Raji (cell line): ENCODE results near the gene SIDT1.

Experiments used
- POLR2A ChIP-seq: IDR thresholded peaks from 2 replicates; pipeline ENCODE4 v1.6.1; 2011; ENCODE audit warnings: low read depth, low read length, control low read depth; ENCODE audit not compliant: insufficient read depth

Gene SIDT1

DNA sequence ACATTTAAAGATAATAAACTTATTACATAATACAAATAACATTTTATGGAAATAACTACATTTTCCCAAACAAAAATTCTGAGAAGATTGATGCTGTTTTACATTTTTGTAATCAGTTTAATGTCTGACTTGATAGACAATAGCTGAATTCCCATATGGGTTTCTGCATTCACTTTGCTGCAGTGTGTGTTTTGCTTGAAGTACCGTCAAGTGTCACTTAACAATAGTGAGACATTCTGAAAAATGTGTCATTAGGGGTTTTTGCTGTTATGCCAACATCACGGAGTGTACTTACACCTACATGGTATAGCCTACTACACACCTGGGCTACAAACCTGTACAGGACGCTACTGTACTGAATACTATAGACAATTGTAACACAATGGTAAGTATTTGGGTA, 106.6 kb downstream of the SIDT1 start:
- no peak for TF ChIP-seq POLR2A

DNA sequence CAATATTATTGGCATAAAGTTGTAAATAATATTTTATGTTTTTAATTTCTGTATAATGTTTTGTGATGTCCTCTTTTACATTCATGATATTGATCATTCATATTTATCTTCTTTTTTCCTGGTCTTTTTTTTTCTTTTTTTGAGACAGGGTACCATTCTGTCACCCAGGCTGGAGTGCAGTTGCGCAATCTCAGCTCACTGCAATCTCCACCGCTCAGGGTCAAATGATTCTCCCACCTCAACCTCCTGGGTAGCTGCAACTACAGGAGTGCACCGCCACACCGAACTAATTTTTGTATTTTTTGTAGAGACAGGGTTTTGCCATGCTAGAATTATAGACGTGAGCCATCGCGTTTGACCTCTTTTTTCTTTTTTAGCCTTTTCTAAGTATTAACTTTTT, 111.2 kb downstream of the SIDT1 start:
- no peak for TF ChIP-seq POLR2A

DNA sequence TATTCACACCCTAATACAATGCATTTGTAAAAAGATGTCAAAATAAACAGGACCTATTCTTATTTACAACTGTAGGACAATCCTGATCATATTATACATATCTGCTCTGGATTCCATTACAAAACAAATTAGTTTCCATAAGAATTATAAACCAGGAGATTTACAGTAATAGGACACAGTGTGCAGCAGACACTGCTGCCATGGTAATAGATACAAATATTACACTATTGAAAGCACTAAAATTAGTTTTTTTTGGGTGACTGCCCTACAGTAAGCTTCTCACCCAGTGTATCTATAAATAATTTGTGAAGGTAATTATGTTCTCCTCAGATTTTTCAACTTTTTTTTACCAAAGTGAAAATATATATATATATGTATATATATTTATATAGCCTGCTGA, 116.2 kb downstream of the SIDT1 start:
- no peak for TF ChIP-seq POLR2A

DNA sequence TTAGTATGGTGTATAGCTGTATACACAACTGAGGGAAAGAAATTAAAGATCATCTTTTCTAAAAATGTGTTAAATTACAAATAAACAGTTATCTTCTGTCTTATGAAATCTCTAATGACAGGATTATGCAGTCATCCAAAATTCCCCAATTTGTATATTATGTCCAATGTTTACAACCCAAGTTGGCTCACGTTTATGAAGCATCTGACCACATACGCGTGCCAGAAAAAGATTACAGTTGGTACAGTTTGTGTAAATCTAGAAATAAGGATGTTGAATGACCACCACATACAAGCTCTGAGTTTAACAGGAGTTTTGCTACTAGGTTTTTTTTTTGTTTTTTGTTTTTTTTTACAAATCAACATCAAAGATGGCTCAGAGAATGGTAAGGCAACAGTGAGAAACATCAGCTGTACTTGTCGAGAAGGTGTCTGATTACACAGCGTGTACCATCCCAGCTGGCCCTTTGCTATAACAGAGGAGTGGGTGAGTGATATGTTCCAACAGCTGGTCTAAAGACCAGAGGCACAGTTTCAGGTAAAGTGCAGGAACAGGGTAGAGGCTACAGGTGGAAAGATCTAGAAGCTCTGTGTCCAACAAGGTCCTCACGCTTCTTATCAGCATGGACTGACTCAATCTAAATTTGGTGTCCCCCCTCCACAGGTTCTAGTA, 117.0 kb downstream of the SIDT1 start:
- no peak for TF ChIP-seq POLR2A

DNA sequence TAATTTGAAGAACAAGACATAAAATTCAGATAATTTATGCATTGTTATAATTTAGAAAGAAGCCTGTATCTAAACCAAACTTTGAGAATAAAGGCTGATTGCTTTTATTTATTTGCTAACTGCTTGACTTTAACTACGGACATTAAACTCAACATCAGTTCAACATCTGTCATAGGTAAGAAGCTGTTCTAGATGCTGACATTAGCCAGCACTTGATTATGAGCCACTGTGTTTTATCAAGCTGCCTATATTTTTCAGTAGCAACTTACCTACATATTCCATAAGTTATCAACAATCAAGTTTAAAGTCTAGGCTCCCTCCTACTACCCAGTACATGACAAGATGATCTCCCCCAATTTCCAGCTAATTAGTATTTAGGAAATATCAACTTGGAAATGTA, 122.0 kb downstream of the SIDT1 start:
- TF ChIP-seq POLR2A: no peak

DNA sequence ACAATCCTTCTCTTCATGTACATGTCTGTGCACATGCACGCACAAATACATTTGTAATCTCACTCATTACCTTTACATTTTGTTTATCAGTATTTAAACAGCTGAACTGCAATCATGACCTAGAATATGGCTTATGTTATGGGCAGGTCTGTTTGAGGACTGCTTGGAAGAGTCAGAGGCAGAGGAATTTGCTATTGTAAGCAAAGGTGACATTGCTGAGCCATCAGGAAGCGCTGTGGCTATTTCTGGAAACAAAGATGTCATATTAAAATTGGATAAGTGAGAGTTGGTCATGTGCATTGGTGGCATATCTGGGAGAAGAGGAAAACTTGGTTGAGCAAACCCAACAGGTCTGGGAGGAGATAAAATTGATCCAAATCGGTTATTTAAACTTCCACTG, 122.5 kb downstream of the SIDT1 start:
- TF ChIP-seq POLR2A: no peak

DNA sequence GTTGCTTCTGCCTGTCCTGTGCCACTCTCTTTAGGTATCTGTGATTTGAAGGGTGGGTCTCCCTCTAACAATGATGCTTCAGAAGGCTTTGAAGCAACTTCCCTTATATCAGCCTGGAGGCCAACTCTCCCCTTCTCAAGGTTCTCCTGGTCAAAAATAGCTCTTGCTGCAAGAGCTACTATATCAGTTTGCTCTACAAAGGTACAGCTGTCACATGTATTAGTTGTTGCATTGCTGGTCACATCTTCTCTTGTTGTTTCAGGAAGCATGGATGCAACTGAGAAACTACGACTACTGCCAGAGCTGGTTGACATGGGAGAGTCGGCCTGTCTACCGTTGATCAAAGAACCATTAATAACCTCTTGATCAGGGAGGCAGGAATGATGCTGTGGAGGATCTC, 125.8 kb downstream of the SIDT1 start:
- TF ChIP-seq POLR2A: no peak

DNA sequence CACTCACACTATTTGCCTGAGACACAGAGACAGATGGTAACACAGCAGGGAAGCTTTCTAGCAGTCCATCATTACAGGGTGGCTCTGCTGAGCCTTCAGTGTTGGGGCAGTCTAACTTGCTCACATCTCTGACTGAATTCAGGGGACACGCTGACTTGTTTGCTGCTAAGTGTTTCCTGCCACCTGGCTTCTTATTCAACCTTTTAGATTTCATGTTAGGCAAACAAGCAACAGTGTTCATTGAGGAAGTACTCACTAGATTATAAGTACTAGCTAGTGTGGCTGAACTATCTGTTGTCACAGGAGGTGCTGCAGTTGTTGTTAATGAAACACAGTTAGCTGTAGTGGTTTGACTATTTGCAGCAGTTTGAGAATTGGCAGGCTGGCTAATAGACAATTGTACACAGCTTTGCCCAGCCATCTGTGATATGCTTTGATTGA, 126.8 kb downstream of the SIDT1 start:
- TF ChIP-seq POLR2A: peak; percentile 49; the same call in 1 of the 2 replicates

DNA sequence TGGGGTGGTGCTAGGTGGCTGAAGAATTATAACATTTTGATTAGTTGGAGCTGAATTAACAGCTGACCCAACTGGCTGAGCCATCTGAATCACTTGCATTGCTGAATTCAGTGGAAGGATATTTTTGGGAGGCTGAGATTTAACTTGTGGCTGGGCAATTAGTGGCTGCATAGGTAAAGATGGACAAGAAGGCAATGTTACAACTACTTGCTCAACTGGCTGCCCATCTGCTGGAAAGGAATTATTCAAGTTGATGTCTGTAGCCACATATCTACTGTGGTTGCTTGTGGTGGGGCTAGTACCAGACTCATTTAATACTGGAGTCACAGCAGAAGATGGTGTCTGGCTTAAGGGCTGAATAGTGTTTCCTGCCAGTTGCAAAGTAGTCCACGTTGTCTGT, 127.6 kb downstream of the SIDT1 start:
- no peak for TF ChIP-seq POLR2A

DNA sequence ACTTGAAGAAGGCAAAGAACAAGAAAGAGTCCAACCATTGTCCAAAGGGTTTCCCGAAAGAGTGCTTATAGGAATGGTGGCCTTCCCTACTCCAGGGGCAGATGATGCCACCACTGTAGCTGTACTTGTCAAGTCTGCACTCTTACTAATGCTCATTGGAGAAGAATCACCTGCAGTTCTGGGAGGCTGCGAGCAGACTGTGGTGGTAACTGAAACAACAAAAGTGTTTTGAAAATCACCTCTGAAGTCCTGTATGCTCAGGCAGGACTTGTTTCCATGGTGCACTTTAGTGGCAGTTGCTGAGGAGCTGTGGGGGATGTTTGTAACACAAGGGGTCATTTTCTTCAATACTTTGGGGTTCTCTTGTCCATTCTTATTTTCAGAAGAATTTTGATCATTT, 128.1 kb downstream of the SIDT1 start:
- TF ChIP-seq POLR2A: no peak

DNA sequence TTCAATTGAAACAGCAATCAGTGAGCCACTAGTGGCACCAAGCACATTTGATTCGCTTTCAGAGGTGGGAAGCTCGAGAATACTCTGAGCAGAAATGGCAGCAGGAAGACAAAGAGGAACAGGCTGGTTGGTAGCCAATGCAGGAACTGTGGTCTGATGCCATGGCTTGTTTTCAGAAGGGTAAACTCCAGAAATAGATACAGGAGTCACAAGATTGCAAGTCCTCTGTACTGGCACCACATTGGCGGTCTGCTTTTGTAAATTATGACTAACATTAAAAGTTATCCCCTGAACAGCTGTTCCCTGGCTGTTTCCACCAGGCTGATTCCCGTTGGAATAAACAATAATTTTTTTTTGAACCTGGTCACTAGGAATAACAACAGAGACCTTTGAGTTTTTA, 128.5 kb downstream of the SIDT1 start:
- TF ChIP-seq POLR2A: no peak

DNA sequence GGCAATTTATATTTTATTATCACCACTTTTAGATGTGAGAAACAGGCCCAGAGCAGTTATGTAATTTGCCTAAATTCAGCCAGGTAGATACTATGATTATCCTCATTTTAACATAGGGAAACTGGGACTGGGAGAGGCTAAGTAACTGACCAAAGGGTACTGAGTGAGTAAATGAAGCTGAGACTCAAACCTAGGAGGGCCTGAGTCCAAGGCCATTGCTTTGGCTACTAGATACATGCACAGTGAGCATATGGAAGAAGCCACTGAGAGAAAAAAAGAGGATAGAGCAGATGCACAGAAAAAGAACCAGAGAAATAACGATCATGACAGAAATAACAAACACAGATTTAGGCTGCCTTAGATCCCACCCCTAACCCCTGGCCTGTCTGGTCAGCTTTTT, 130.5 kb downstream of the SIDT1 start:
- TF ChIP-seq POLR2A: no peak

DNA sequence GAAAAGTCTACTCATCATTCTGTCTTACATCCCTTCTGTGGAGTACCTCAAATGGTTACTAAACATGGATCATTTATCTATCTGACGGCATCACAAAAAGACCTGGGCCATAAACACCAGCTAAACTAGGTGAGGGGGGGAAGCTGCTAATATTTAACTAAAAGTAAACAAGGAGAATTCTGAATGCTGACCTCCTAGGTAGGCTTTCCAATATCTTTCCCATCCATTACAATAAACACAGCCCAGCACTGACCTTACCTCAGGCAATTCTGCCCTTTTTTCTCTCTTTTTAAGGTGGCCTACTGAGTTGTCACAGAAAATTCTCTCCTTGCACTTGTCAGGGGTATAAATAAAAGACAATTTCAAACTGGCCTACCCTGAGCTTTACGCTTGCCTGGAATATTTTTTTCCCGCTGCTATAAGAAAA, 131.0 kb downstream of the SIDT1 start:
- TF ChIP-seq POLR2A: no peak

DNA sequence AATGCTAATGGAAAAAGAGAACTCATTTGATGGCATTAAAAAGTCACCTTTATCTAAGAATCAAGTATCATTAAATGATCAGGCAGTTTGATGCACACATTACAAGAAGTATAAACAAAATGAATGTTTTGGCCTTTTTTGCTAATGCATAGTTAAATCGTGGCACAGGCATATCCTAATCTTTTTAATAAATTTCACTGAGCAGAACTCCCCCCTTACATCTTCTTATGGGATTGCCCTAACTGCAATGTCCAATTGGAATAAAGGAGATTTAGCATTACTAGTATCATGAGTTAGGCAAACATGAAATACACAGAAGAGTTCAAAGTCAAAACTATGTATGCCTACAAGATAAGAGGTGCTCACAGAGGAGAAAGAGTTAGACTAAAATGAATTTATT, 131.4 kb downstream of the SIDT1 start:
- TF ChIP-seq POLR2A: no peak

DNA sequence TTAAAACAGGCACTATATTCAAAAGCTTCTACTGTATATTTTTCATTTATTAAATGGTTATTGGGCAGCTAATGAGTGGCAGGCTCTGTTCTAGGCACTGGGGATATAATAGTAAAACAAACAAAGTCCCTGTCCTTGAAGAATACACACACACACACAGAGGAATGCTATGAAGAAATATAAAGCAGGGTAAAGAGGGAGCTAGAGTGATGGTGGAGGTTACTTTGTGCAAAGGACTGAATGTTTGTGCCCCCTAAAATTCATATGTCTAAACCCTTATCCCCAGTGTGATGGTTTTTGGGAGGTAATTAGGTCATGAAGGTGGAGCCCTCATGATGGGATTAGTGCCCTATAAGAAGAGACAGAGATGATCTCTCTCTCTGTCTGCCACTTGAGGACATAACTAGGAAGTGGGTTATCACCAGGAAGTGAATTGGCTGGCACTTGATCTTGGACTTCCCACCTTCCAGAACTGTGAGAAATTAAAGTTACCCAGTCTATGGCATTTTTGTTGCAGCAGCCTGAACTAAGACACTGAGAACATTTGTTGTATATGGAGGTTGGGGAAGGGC, 132.3 kb downstream of the SIDT1 start:
- no peak for TF ChIP-seq POLR2A

DNA sequence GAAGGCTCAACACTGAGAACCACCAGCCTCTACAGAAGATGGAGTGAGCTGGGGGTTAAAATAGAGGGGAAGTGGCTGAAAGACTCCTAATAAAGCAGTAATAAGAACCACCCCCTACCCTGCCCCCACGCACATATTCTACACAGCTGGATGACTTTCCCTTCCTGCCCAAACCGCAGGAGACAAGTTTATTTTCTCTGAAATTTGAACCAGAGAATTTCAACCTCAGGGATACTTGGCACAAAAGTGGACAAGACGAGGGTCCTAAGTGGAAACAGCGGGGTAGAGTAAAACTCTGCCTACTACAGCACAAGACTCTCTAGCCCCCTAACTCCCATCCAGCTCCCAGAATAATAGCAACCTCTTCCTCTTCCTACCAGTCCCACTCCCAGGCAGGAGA, 135.7 kb downstream of the SIDT1 start:
- TF ChIP-seq POLR2A: no peak

DNA sequence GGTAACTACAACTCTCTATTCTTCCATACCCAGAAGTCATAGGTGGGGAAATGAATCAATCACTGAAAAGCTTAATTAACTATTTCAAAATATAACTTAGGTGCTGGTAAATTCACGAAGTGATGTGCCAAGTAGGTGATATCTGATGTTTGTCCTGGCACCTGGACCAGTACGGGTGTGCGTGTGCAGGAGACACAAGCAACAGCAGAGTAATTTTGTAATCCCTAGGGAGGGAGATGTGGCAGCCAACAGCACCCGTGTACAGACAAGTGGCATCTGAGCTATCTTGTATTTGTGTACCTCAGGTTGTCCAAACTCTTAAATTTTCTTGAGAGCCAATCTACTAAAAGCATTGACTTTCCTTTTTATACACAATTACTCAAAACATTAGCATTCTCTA, 141.2 kb downstream of the SIDT1 start:
- no peak for TF ChIP-seq POLR2A

DNA sequence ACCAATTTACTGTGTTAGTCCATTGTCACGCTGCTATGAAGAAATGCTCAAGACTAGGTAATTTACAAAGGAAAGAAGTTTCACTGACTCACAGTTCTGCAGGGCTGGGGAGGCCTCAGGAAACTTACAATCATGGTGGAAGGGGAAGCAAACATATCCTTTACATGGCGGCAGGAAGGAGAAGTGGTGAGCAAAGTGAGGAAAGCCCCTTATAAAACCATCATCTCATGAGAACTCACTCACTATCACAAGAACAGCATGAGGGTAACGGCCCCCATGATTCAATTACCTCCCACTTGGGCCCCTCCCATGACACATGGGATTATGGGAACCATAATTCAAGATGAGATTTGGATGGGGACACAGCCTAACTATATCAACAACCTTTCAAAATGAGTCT, 143.9 kb downstream of the SIDT1 start:
- TF ChIP-seq POLR2A: no peak

DNA sequence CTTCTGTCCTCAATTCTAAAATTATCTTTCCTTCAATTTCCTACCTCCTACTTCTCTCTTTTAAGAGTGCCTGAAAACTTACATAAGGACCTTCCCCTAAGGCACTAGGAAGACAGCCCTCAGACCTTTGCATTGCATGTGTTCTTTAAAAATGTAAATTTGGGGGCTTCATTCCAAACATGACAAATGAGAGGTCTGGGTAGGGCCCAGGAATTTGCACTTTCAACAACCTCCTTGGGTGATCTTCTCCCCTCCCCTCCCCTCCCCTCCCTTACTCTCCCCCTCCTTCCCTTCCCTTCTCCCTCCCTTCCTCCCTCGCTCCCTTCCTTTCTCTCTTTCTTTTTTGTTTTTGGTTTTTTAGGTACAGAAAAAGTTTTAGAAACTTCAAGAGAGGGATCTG, 145.4 kb downstream of the SIDT1 start:
- no peak for TF ChIP-seq POLR2A
